ENCODE measurements around the gene IRX2.

The IRX2 gene

GRCh38 chr5:2741956-2742355 lies 9.5 kb downstream of the IRX2 start:
- no peak for DNase-seq (ENCODE audit: low read depth, low spot score)

GRCh38 chr5:2740876-2741555 lies 10.5 kb downstream of the IRX2 start:
- DNase-seq (ENCODE audit: low read depth, low spot score) = no peak

- no peak for DNase-seq (ENCODE audit: low read depth, low spot score)
Measured at GRCh38 chr5:2740051-2740875, 11.2 kb downstream of the IRX2 start.

- no peak for DNase-seq (ENCODE audit: low read depth, low spot score)
Measured at GRCh38 chr5:2739360-2740050, 12.0 kb downstream of the IRX2 start.

GRCh38 chr5:2738700-2739359 lies 12.6 kb downstream of the IRX2 start:
- DNase-seq (ENCODE audit: low read depth, low spot score) = no peak

GRCh38 chr5:2738156-2738699 lies 13.2 kb downstream of the IRX2 start:
- DNase-seq (ENCODE audit: low read depth, low spot score) = no peak

- no peak for DNase-seq (ENCODE audit: low read depth, low spot score)
Measured at GRCh38 chr5:2737273-2738155, 14.0 kb downstream of the IRX2 start.

- no peak for DNase-seq (ENCODE audit: low read depth, low spot score)
Measured at GRCh38 chr5:2736872-2737271, 14.6 kb downstream of the IRX2 start.

- DNase-seq (ENCODE audit: low read depth, low spot score) = no peak
Measured at GRCh38 chr5:2735996-2736395, 15.5 kb downstream of the IRX2 start.

- no peak for DNase-seq (ENCODE audit: low read depth, low spot score)
Measured at GRCh38 chr5:2732850-2733249, 18.6 kb downstream of the IRX2 start.

GRCh38 chr5:2732004-2732403 lies 19.5 kb downstream of the IRX2 start:
- no peak for DNase-seq (ENCODE audit: low read depth, low spot score)

GRCh38 chr5:2729189-2729588 lies 22.3 kb downstream of the IRX2 start:
- DNase-seq (ENCODE audit: low read depth, low spot score) = no peak

- no peak for DNase-seq (ENCODE audit: low read depth, low spot score)
Measured at GRCh38 chr5:2727550-2727949, 23.9 kb downstream of the IRX2 start.

GRCh38 chr5:2725980-2726765 lies 25.3 kb downstream of the IRX2 start:
- no peak for DNase-seq (ENCODE audit: low read depth, low spot score)

- no peak for DNase-seq (ENCODE audit: low read depth, low spot score)
Measured at GRCh38 chr5:2724831-2725230, 26.6 kb downstream of the IRX2 start.

- no peak for DNase-seq (ENCODE audit: low read depth, low spot score)
Measured at GRCh38 chr5:2724031-2724581, 27.4 kb downstream of the IRX2 start.

- no peak for DNase-seq (ENCODE audit: low read depth, low spot score)
Measured at GRCh38 chr5:2722901-2723300, 28.6 kb downstream of the IRX2 start.

GRCh38 chr5:2721385-2722138 lies 29.9 kb downstream of the IRX2 start:
- DNase-seq (ENCODE audit: low read depth, low spot score) = no peak

- DNase-seq (ENCODE audit: low read depth, low spot score) = no peak
Measured at GRCh38 chr5:2719332-2719731, 32.1 kb downstream of the IRX2 start.

Measured in activated naive CD8-positive, alpha-beta T cell treated with anti-CD3 and anti-CD28 coated beads, Interleukin-2, amount 50 U/mL, for 16 hours (primary cell).